ENCODE results near the gene FMOD.
"Not testable (repeated sequence)": the region's sequence is repeated elsewhere in the genome, so short reads cannot be mapped to it uniquely, and the experiment has no call there.

FMOD gene

GRCh38 chr1:203304919-203305808 is 45.8 kb downstream of the FMOD start, which contains the start of gene BTG2:
TSS of gene BTG2 (plus strand) at chr1:203305519. CDS start at chr1:203305607, 88 bp downstream.
- no peak for FAIRE-seq

GRCh38 chr1:203304391-203304918 is 46.5 kb downstream of the FMOD start:
- no peak for FAIRE-seq

GRCh38 chr1:203302894-203303293 is 48.0 kb downstream of the FMOD start:
- no peak for FAIRE-seq

- no peak for FAIRE-seq
These were observed 48.5 kb downstream of the FMOD start for GRCh38 chr1:203302456-203302855.

GRCh38 chr1:203301331-203301668 is 49.6 kb downstream of the FMOD start:
- no peak for FAIRE-seq

- FAIRE-seq, result no peak
These were observed 50.2 kb downstream of the FMOD start for GRCh38 chr1:203300441-203301330.

GRCh38 chr1:203299719-203300429 is 51.0 kb downstream of the FMOD start:
- FAIRE-seq, result not testable (repeated sequence)

GRCh38 chr1:203299169-203299568 is 51.8 kb downstream of the FMOD start:
- FAIRE-seq, result no peak

GRCh38 chr1:203296460-203297073 is 54.4 kb downstream of the FMOD start:
- FAIRE-seq, result no peak

GRCh38 chr1:203295796-203296195 is 55.1 kb downstream of the FMOD start:
- FAIRE-seq, result no peak

GRCh38 chr1:203291201-203292096 is 59.5 kb downstream of the FMOD start:
- no peak for FAIRE-seq

Measured in TTC549 (cell line).